Measurements from ENCODE around the gene UMPS. TPM values are rescaled to one million over a fixed set of nuclear protein-coding genes. Genes with fewer than 3 reads are reported as not detected.

The UMPS gene
- total RNA-seq, 1 donor from 2014 or later, result 38.3 TPM

- H3K9me3 ChIP-seq (ENCODE audit: insufficient read depth, low read depth, low read length), result no peaks in the 10 kb centered on the region
- no peaks in the 10 kb centered on the region for H3K27me3 ChIP-seq (ENCODE audit: insufficient read depth, low read length)
- no peak overlapping the region for H3K9ac ChIP-seq (ENCODE audit: low read length)
- TF ChIP-seq, protein P1, sequence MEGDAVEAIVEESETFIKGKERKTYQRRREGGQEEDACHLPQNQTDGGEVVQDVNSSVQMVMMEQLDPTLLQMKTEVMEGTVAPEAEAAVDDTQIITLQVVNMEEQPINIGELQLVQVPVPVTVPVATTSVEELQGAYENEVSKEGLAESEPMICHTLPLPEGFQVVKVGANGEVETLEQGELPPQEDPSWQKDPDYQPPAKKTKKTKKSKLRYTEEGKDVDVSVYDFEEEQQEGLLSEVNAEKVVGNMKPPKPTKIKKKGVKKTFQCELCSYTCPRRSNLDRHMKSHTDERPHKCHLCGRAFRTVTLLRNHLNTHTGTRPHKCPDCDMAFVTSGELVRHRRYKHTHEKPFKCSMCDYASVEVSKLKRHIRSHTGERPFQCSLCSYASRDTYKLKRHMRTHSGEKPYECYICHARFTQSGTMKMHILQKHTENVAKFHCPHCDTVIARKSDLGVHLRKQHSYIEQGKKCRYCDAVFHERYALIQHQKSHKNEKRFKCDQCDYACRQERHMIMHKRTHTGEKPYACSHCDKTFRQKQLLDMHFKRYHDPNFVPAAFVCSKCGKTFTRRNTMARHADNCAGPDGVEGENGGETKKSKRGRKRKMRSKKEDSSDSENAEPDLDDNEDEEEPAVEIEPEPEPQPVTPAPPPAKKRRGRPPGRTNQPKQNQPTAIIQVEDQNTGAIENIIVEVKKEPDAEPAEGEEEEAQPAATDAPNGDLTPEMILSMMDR (IDR thresholded peaks at IDR 0.05; ENCODE audit: insufficient read depth, low read depth, low read length), result no peak
- no peak for TF ChIP-seq EZH2 (IDR thresholded peaks at IDR 0.05; ENCODE audit: insufficient read depth, low read length)
- Mint-ChIP-seq H3K36me3 (ENCODE audit: low read depth, unreplicated experiment) (peaks cover 18% of the 10 kb centered on the region), H3K4me3 (ENCODE audit: unreplicated experiment) (no peak overlapping the region), H3K27ac (ENCODE audit: unreplicated experiment) (no peak overlapping the region), H3K27me3 (ENCODE audit: low read depth, unreplicated experiment) (peaks cover 9% of the 10 kb centered on the region), H3K9me3 (ENCODE audit: unreplicated experiment) (no peaks in the 10 kb centered on the region), H3K4me1 (ENCODE audit: low read depth, unreplicated experiment) (peaks cover 25% of the 10 kb centered on the region)
- H4K20me1 ChIP-seq (ENCODE audit: insufficient read depth, low read length), result no peaks in the 10 kb centered on the region
- H3K4me1 ChIP-seq (ENCODE audit: insufficient read depth, low read length), result peaks cover 8% of the 10 kb centered on the region
- DNase-seq (ENCODE audit: low read depth), result no peak
- H2AFZ ChIP-seq (ENCODE audit: low read depth, low read length), result no peak overlapping the region
- no peak overlapping the region for H3K4me2 ChIP-seq (ENCODE audit: low read length)
- H3K79me2 ChIP-seq (ENCODE audit: insufficient read depth, low read length), result no peaks in the 10 kb centered on the region
- H3K4me3 ChIP-seq (ENCODE audit: insufficient read depth, low read depth, low read length), result no peak overlapping the region
- no peak overlapping the region for H3K27ac ChIP-seq (ENCODE audit: low read depth, low read length)
- no peak for FAIRE-seq
- peaks cover 13% of the 10 kb centered on the region for H3K36me3 ChIP-seq (ENCODE audit: insufficient read depth, low read length)
Observed at GRCh38 chr3:124758851-124759635, 28.8 kb downstream of the UMPS start.

GRCh38 chr3:124759666-124760401 is 29.6 kb downstream of the UMPS start:
- peaks cover 9% of the 10 kb centered on the region for H3K27me3 Mint-ChIP-seq (ENCODE audit: low read depth, unreplicated experiment)

More at GRCh38 chr3:124759666-124760401, 29.6 kb downstream of the UMPS start:
- FAIRE-seq (no peak), DNase-seq (ENCODE audit: low read depth) (no peak)
- Mint-ChIP-seq H3K36me3 (ENCODE audit: low read depth, unreplicated experiment) (peaks cover 25% of the 10 kb centered on the region), H3K9me3 (ENCODE audit: unreplicated experiment) (no peaks in the 10 kb centered on the region), H3K4me3 (ENCODE audit: unreplicated experiment) (no peak overlapping the region), H3K27ac (ENCODE audit: unreplicated experiment) (peak overlapping the region; percentile 47), H3K4me1 (ENCODE audit: low read depth, unreplicated experiment) (peaks cover 25% of the 10 kb centered on the region)
- TF ChIP-seq, protein P1 (IDR thresholded peaks at IDR 0.05; ENCODE audit: insufficient read depth, low read depth, low read length), result no peak
- no peak for TF ChIP-seq EZH2 (IDR thresholded peaks at IDR 0.05; ENCODE audit: insufficient read depth, low read length)
- H3K4me2 ChIP-seq (ENCODE audit: low read length), result no peak overlapping the region
- no peaks in the 10 kb centered on the region for H4K20me1 ChIP-seq (ENCODE audit: insufficient read depth, low read length)
- H3K4me1 ChIP-seq (ENCODE audit: insufficient read depth, low read length), result peaks cover 8% of the 10 kb centered on the region
- H3K27ac ChIP-seq (ENCODE audit: low read depth, low read length), result no peak overlapping the region
- no peaks in the 10 kb centered on the region for H3K27me3 ChIP-seq (ENCODE audit: insufficient read depth, low read length)
- H2AFZ ChIP-seq (ENCODE audit: low read depth, low read length), result no peak overlapping the region
- no peaks in the 10 kb centered on the region for H3K79me2 ChIP-seq (ENCODE audit: insufficient read depth, low read length)
- H3K4me3 ChIP-seq (ENCODE audit: insufficient read depth, low read depth, low read length), result no peak overlapping the region
- H3K9me3 ChIP-seq (ENCODE audit: insufficient read depth, low read depth, low read length), result no peaks in the 10 kb centered on the region
- H3K36me3 ChIP-seq (ENCODE audit: insufficient read depth, low read length), result peaks cover 16% of the 10 kb centered on the region
- H3K9ac ChIP-seq (ENCODE audit: low read length), result no peak overlapping the region
